SK-N-SH (cell line): ENCODE data around the gene ARHGEF28. TPM values are rescaled to one million over a fixed set of nuclear protein-coding genes. Genes with fewer than 3 reads are reported as not detected.

Experiments used
- CTCF ChIA-PET: fragments of 300-600, 350-600 bp; formaldehyde crosslinking; extraction: SDS; loops from one replicate; lab custom pipeline; 2021; lab: Yijun Ruan, JAX
- POLR2A ChIA-PET: fragments of 350-600 bp; sonication (Branson Sonifier 250); formaldehyde crosslinking; extraction: SDS; loops from one replicate; lab custom pipeline; 2020; ENCODE audit warnings: antibody characterized with exemption, inconsistent platforms; lab: Yijun Ruan, JAX
- DNase-seq: peaks from one replicate; pipeline ENCODE4 v3.0.0; 2012
- H2AFZ ChIP-seq: fragments of 200-600 bp; sonication (generic); 2 replicates; pipeline ENCODE4 v1.8.1; 2016; ENCODE audit warnings: antibody characterized with exemption, mild to moderate bottlenecking, low read depth
- H3F3A ChIP-seq: fragments of 200-600 bp; sonication (generic); replicated peaks from 2 replicates; pipeline ENCODE3; 2016; ENCODE audit warnings: antibody characterized with exemption, mild to moderate bottlenecking; ENCODE audit not compliant: insufficient read depth
- H3K27ac ChIP-seq, 2 experiments: fragments of 200-500 bp in 1 of 2; fragments of 200-600 bp in 1 of 2; sonication (Bioruptor generic) in 1 of 2; sonication (generic), shearing (Covaris generic) in 1 of 2; 2 replicates each; pipeline versions ENCODE4 v1.5.1 to v1.6.1; 2014 to 2016; ENCODE audit warnings: low read depth in 2 of 2, inconsistent platforms in 1 of 2, low read length in 1 of 2, mild to moderate bottlenecking in 1 of 2, mixed read lengths in 1 of 2
- H3K27me3 ChIP-seq: fragments of 200-600 bp; sonication (generic), shearing (Covaris generic); 2 replicates; pipeline ENCODE4 v1.6.1; 2016; ENCODE audit warnings: mixed run types; ENCODE audit not compliant: insufficient read depth
- H3K36me3 ChIP-seq, 2 experiments: fragments of 200-500 bp in 1 of 2; fragments of 200-600 bp in 1 of 2; sonication (Bioruptor generic) in 1 of 2; sonication (generic) in 1 of 2; replicated peaks in 1 of 2; 2 replicates each; pipeline versions ENCODE3 to v1.5.1; 2014 to 2016; ENCODE audit warnings: low read length in 1 of 2, mild to moderate bottlenecking in 1 of 2; ENCODE audit not compliant: insufficient read depth in 2 of 2, control insufficient read depth in 1 of 2
- H3K4me1 ChIP-seq, 2 experiments: fragments of 200-500 bp in 1 of 2; fragments of 200-600 bp in 1 of 2; sonication (Bioruptor generic) in 1 of 2; sonication (generic), shearing (Covaris generic) in 1 of 2; 2 replicates each; pipeline versions ENCODE4 v1.5.1 to v1.6.1; 2014 to 2016; ENCODE audit warnings: low read depth in 1 of 2, low read length in 1 of 2, mixed run types in 1 of 2; ENCODE audit not compliant: insufficient read depth in 2 of 2, control insufficient read depth in 1 of 2
- H3K4me2 ChIP-seq: fragments of 200-600 bp; sonication (generic), shearing (Covaris generic); 2 replicates; pipeline ENCODE4 v1.6.1; 2017; ENCODE audit warnings: mixed run types
- H3K4me3 ChIP-seq, 2 experiments: fragments of 200-500 bp in 1 of 2; fragments of 200-600 bp in 1 of 2; sonication (Bioruptor generic) in 1 of 2; sonication (generic), shearing (Covaris generic) in 1 of 2; 2 replicates each; pipeline versions ENCODE4 v1.5.1 to v1.8.1; 2014 to 2016; ENCODE audit warnings: low read depth in 2 of 2, inconsistent platforms in 1 of 2, low read length in 1 of 2, mild to moderate bottlenecking in 1 of 2, mixed read lengths in 1 of 2, moderate library complexity in 1 of 2
- H3K79me2 ChIP-seq: fragments of 200-600 bp; sonication (generic); 2 replicates; pipeline ENCODE4 v1.8.1; 2017; ENCODE audit warnings: mild to moderate bottlenecking; ENCODE audit not compliant: insufficient read depth
- H3K9ac ChIP-seq: fragments of 200-600 bp; sonication (generic); 2 replicates; pipeline ENCODE4 v1.6.1; 2017; ENCODE audit warnings: mixed run types
- H3K9me2 ChIP-seq: fragments of 200-600 bp; sonication (generic); 2 replicates; pipeline ENCODE4 v1.6.1; 2017; ENCODE audit warnings: mixed run types
- H3K9me3 ChIP-seq: fragments of 200-600 bp; sonication (generic); 2 replicates; pipeline ENCODE4 v1.6.1; 2017; ENCODE audit warnings: mixed run types, mild to moderate bottlenecking, moderate library complexity
- H4K20me1 ChIP-seq: fragments of 200-600 bp; sonication (generic); 2 replicates; pipeline ENCODE4 v1.6.1; 2017; ENCODE audit warnings: mild to moderate bottlenecking, mixed run types; ENCODE audit not compliant: insufficient read depth
- CHD2 ChIP-seq: fragments of 150-350 bp; IDR thresholded peaks from 2 replicates; pipeline ENCODE4 v1.6.1; 2018; ENCODE audit warnings: low read length; ENCODE audit not compliant: partially characterized antibody
- EP300 ChIP-seq, 2 experiments: IDR thresholded peaks; 2 replicates each; pipeline versions ENCODE4 v1.4.0 to v1.6.1; 2012; ENCODE audit warnings: borderline replicate concordance in 1 of 2, low read depth in 1 of 2, low read length in 1 of 2
- EZH2phosphoT487 ChIP-seq: fragments of 200-600 bp; sonication (generic); IDR thresholded peaks from 2 replicates; pipeline ENCODE4 v1.6.1; 2017; ENCODE audit warnings: low read depth, mixed run types, mild to moderate bottlenecking, antibody characterized with exemption, moderate library complexity, borderline replicate concordance
- MEF2A ChIP-seq: IDR thresholded peaks from 2 replicates; pipeline ENCODE4 v1.4.0; 2012; ENCODE audit warnings: low read depth, borderline replicate concordance
- MXI1 ChIP-seq: IDR thresholded peaks from 2 replicates; pipeline ENCODE4 v1.6.1; 2012; ENCODE audit warnings: mild to moderate bottlenecking, low read depth, low read length, improper control_type of control experiment
- NFIC ChIP-seq: IDR thresholded peaks from 2 replicates; pipeline ENCODE4 v1.4.0; 2012; ENCODE audit warnings: borderline replicate concordance
- NRF1 ChIP-seq: IDR thresholded peaks from 2 replicates; pipeline ENCODE4 v1.6.1; 2012; ENCODE audit warnings: low read depth, mild to moderate bottlenecking, low read length
- RCOR1 ChIP-seq: fragments of 150-350 bp; IDR thresholded peaks from 2 replicates; pipeline ENCODE4 v1.6.1; 2017; ENCODE audit warnings: antibody characterized with exemption, low read length
- RXRA ChIP-seq: IDR thresholded peaks from 2 replicates; pipeline ENCODE4 v1.4.0; 2012; ENCODE audit warnings: low read depth, mild to moderate bottlenecking, borderline replicate concordance
- SMC3 ChIP-seq: IDR thresholded peaks from 2 replicates; pipeline ENCODE4 v1.6.1; 2012; ENCODE audit warnings: low read depth, low read length, improper control_type of control experiment
- TCF12 ChIP-seq: IDR thresholded peaks from 2 replicates; pipeline ENCODE4 v1.4.0; 2012
- TEAD4 ChIP-seq: IDR thresholded peaks from 2 replicates; pipeline ENCODE4 v1.4.0; 2012; ENCODE audit warnings: mild to moderate bottlenecking, borderline replicate concordance; ENCODE audit not compliant: insufficient read depth
- WGBS: methylation state at CpG from one replicate; pipeline ENCODE4 v1.1.6; 2017; ENCODE audit warnings: low lambda C conversion rate; 5-methylcytosine and 5-hydroxymethylcytosine counted together
- polyA plus RNA-seq, 3 experiments: library from polyadenylated mRNA; depleted of rRNA; stranded (reverse); fragments of >200 nt; gene quantifications; 2 replicates each; pipeline ENCODE4 v1.2.3, GENCODE V29; 2012
- TF ChIP-seq, protein P1 (sequence below): fragments of 150-350 bp; IDR thresholded peaks from 2 replicates; pipeline ENCODE4 v1.6.1; 2016; ENCODE audit warnings: mild to moderate bottlenecking, low read depth, low read length
- TF ChIP-seq, protein P2 (sequence below): IDR thresholded peaks from 2 replicates; pipeline ENCODE4 v1.4.0; 2012; ENCODE audit warnings: low read depth, borderline replicate concordance
- TF ChIP-seq, protein P3 (sequence below): IDR thresholded peaks from 2 replicates; pipeline ENCODE4 v1.6.1; 2012; ENCODE audit warnings: mild to moderate bottlenecking, low read depth, low read length, moderate library complexity
- TF ChIP-seq, protein P4 (sequence below): IDR thresholded peaks from 2 replicates; pipeline ENCODE4 v1.4.0; 2012; ENCODE audit warnings: low read depth, borderline replicate concordance
- TF ChIP-seq, protein P5 (sequence below): IDR thresholded peaks from 2 replicates; pipeline ENCODE4 v1.4.0; 2012; ENCODE audit warnings: low read depth

Gene ARHGEF28
- polyA plus RNA-seq, 1 of the 3 experiments (the other 2 are of a cell fraction): 4.2 TPM

DNA sequence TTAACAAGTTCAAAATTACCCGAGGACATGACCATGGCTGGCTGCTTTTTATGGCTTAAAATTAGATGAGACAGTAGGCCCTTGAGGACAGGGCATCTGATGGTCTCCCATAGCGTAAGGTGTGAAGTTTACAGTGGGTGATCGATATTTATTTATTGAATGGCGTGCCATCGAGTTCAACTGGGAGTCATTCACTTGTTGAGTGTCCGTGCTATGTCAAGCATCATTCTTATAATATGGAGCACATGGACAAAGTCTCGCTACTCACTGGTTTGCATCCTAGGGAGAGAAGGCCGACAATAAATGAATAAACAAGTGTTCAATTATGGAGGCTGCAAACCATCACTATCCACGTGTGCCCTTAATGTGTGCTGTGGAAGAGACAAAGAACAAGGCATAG, 277.2 kb downstream of the ARHGEF28 start:
- H3K9me3 ChIP-seq: no peaks in the 10 kb centered on the region
- WGBS: 94% methylated on average over 9 of the region's 9 CpGs
- H4K20me1 ChIP-seq: no peaks in the 10 kb centered on the region
- CTCF ChIA-PET: interaction anchor here (0.5 to 4.3 kb wide), 26 partner anchors 8 to 1334 kb away, joined by 3 to 124 read pairs (median 4); partner anchors contain the start of genes ANKRD31 and ENC1
- H3K4me2 ChIP-seq: no peak overlapping the region
- no peaks in the 10 kb centered on the region for H3K27me3 ChIP-seq
- H3K4me1 ChIP-seq: peaks cover 0 to 22% of the 10 kb centered on the region in 2 experiments; a peak in 3 of 4 replicates
- H2AFZ ChIP-seq: no peak overlapping the region
- no peak overlapping the region for H3K4me3 ChIP-seq
- TF ChIP-seq, protein P1, sequence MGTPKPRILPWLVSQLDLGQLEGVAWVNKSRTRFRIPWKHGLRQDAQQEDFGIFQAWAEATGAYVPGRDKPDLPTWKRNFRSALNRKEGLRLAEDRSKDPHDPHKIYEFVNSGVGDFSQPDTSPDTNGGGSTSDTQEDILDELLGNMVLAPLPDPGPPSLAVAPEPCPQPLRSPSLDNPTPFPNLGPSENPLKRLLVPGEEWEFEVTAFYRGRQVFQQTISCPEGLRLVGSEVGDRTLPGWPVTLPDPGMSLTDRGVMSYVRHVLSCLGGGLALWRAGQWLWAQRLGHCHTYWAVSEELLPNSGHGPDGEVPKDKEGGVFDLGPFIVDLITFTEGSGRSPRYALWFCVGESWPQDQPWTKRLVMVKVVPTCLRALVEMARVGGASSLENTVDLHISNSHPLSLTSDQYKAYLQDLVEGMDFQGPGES: no peak
- H3K9me2 ChIP-seq: no peaks in the 10 kb centered on the region
- H3K79me2 ChIP-seq: no peaks in the 10 kb centered on the region
- no peak overlapping the region; a peak in 1 of 4 replicates for H3K27ac ChIP-seq
- peaks cover 0 to 10% of the 10 kb centered on the region in 2 experiments for H3K36me3 ChIP-seq
- H3K9ac ChIP-seq: no peak overlapping the region
- H3F3A ChIP-seq: peaks cover 5% of the 10 kb centered on the region
- POLR2A ChIA-PET: no interaction called here
- DNase-seq: no peak

DNA sequence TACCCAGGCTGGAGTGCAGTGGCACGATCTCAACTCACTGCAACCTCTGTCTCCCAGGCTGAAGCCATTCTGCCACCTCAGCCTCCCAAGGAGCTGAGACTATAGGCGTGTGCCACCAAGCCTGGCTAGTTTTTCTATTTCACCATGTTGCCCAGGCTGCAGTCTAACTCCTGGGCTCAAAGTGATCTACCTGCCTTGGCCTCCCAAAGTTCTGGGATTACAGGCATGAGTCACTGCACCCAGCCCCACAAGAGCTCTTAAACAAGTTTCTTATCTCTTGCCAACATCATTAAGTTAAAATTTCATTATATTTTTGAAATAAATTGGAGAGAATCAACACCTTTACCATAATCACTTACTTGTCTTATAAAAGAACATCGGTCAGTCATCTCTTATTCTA, 280.3 kb downstream of the ARHGEF28 start:
- Histone ChIP-seq H3K27me3 (no peaks in the 10 kb centered on the region), H3K79me2 (no peaks in the 10 kb centered on the region), H3K9ac (no peak overlapping the region), H2AFZ (no peak overlapping the region), H4K20me1 (no peaks in the 10 kb centered on the region), H3K4me3 (no peak overlapping the region), H3K36me3 (peaks cover 0 to 10% of the 10 kb centered on the region in 2 experiments), H3F3A (peaks cover 5% of the 10 kb centered on the region), H3K9me2 (no peaks in the 10 kb centered on the region), H3K4me1 (peaks cover 0 to 14% of the 10 kb centered on the region in 2 experiments; a peak in 3 of 4 replicates), H3K9me3 (no peaks in the 10 kb centered on the region), H3K4me2 (no peak overlapping the region), H3K27ac (no peak overlapping the region)
- CTCF ChIA-PET: interaction anchor here (0.8 to 3.6 kb wide), 4 partner anchors 735 to 756 kb away, joined by 3 to 31 read pairs (median 7); partner anchors contain the start of gene ENC1
- DNase-seq: no peak
- 70% methylated on average over 3 of the region's 3 CpGs for WGBS
- TF ChIP-seq TEAD4 (no peak), NRF1 (no peak), RXRA (no peak), TCF12 (no peak), CHD2 (no peak), EP300 (IDR thresholded peaks at IDR 0.05; ENCODE audit: borderline replicate concordance in 1 of 2, low read depth in 1 of 2, low read length in 1 of 2) (no peak), EZH2phosphoT487 (no peak), SMC3 (no peak), NFIC (no peak), MEF2A (no peak), MXI1 (no peak), RCOR1 (no peak)
- TF ChIP-seq, protein P2, sequence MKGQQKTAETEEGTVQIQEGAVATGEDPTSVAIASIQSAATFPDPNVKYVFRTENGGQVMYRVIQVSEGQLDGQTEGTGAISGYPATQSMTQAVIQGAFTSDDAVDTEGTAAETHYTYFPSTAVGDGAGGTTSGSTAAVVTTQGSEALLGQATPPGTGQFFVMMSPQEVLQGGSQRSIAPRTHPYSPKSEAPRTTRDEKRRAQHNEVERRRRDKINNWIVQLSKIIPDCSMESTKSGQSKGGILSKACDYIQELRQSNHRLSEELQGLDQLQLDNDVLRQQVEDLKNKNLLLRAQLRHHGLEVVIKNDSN: no peak
- TF ChIP-seq, protein P3, sequence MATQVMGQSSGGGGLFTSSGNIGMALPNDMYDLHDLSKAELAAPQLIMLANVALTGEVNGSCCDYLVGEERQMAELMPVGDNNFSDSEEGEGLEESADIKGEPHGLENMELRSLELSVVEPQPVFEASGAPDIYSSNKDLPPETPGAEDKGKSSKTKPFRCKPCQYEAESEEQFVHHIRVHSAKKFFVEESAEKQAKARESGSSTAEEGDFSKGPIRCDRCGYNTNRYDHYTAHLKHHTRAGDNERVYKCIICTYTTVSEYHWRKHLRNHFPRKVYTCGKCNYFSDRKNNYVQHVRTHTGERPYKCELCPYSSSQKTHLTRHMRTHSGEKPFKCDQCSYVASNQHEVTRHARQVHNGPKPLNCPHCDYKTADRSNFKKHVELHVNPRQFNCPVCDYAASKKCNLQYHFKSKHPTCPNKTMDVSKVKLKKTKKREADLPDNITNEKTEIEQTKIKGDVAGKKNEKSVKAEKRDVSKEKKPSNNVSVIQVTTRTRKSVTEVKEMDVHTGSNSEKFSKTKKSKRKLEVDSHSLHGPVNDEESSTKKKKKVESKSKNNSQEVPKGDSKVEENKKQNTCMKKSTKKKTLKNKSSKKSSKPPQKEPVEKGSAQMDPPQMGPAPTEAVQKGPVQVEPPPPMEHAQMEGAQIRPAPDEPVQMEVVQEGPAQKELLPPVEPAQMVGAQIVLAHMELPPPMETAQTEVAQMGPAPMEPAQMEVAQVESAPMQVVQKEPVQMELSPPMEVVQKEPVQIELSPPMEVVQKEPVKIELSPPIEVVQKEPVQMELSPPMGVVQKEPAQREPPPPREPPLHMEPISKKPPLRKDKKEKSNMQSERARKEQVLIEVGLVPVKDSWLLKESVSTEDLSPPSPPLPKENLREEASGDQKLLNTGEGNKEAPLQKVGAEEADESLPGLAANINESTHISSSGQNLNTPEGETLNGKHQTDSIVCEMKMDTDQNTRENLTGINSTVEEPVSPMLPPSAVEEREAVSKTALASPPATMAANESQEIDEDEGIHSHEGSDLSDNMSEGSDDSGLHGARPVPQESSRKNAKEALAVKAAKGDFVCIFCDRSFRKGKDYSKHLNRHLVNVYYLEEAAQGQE: no peak
- TF ChIP-seq, protein P4, sequence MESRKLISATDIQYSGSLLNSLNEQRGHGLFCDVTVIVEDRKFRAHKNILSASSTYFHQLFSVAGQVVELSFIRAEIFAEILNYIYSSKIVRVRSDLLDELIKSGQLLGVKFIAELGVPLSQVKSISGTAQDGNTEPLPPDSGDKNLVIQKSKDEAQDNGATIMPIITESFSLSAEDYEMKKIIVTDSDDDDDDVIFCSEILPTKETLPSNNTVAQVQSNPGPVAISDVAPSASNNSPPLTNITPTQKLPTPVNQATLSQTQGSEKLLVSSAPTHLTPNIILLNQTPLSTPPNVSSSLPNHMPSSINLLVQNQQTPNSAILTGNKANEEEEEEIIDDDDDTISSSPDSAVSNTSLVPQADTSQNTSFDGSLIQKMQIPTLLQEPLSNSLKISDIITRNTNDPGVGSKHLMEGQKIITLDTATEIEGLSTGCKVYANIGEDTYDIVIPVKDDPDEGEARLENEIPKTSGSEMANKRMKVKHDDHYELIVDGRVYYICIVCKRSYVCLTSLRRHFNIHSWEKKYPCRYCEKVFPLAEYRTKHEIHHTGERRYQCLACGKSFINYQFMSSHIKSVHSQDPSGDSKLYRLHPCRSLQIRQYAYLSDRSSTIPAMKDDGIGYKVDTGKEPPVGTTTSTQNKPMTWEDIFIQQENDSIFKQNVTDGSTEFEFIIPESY: no peak
- TF ChIP-seq, protein P1: no peak
- TF ChIP-seq, protein P5, sequence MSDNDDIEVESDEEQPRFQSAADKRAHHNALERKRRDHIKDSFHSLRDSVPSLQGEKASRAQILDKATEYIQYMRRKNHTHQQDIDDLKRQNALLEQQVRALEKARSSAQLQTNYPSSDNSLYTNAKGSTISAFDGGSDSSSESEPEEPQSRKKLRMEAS: no peak
- POLR2A ChIA-PET: no interaction called here
